H9 (cell line): ENCODE measurements around the gene ITSN1. TPM values are rescaled to one million over a fixed set of nuclear protein-coding genes. Genes with fewer than 3 reads are reported as not detected.
A peak's percentile ranks its signal among the peaks of the same experiment; 100 is the strongest.

Source experiments
- DNase-seq: peaks from one replicate; pipeline ENCODE4 v3.0.0-alpha.2; 2017
- H2AFZ ChIP-seq: one replicate; pipeline ENCODE4 v1.6.1; 2013; ENCODE audit warnings: mild to moderate bottlenecking, low read length, control low read depth, moderate library complexity
- H2AK5ac ChIP-seq: 2 replicates; pipeline ENCODE4 v1.6.1; 2013; ENCODE audit warnings: low read length, control low read depth, mixed read lengths; ENCODE audit not compliant: insufficient read length
- H2BK120ac ChIP-seq: one replicate; pipeline ENCODE4 v1.6.1; 2013; ENCODE audit warnings: low read depth, mild to moderate bottlenecking, low read length, control low read depth, inconsistent platforms; ENCODE audit not compliant: poor library complexity, severe bottlenecking
- H2BK12ac ChIP-seq: 2 replicates; pipeline ENCODE4 v1.6.1; 2013; ENCODE audit warnings: low read length, control low read depth, mixed read lengths, low read depth; ENCODE audit not compliant: insufficient read length
- H2BK15ac ChIP-seq: 2 replicates; pipeline ENCODE4 v1.6.1; 2013; ENCODE audit warnings: low read depth, low read length, control low read depth
- H2BK20ac ChIP-seq: one replicate; pipeline ENCODE4 v1.6.1; 2013; ENCODE audit warnings: low read depth, mild to moderate bottlenecking, low read length, control low read depth, inconsistent platforms; ENCODE audit not compliant: poor library complexity, severe bottlenecking
- H2BK5ac ChIP-seq: 2 replicates; pipeline ENCODE4 v1.6.1; 2013; ENCODE audit warnings: low read length, control low read depth, mixed read lengths; ENCODE audit not compliant: insufficient read length
- H3K14ac ChIP-seq: 2 replicates; pipeline ENCODE4 v1.6.1; 2013; ENCODE audit warnings: low read length, control low read depth; ENCODE audit not compliant: insufficient read depth
- H3K18ac ChIP-seq: 2 replicates; pipeline ENCODE4 v1.6.1; 2013; ENCODE audit warnings: low read depth, mild to moderate bottlenecking, mixed read lengths, low read length, control low read depth; ENCODE audit not compliant: insufficient read length
- H3K23ac ChIP-seq: 2 replicates; pipeline ENCODE4 v1.6.1; 2013; ENCODE audit warnings: low read length, control low read depth, mixed read lengths, low read depth; ENCODE audit not compliant: insufficient read length
- H3K23me2 ChIP-seq: 2 replicates; pipeline ENCODE4 v1.6.1; 2013; ENCODE audit warnings: low read depth, mild to moderate bottlenecking, mixed read lengths, low read length, control low read depth; ENCODE audit not compliant: insufficient read length, poor library complexity, severe bottlenecking
- H3K27ac ChIP-seq: 2 replicates; pipeline ENCODE4 v1.5.1; 2013; ENCODE audit warnings: low read length, control low read depth, mixed read lengths, low read depth; ENCODE audit not compliant: insufficient read length
- H3K27me3 ChIP-seq: 2 replicates; pipeline ENCODE4 v1.6.1; 2013; ENCODE audit warnings: low read length, control low read depth, inconsistent platforms; ENCODE audit not compliant: insufficient read depth
- H3K4ac ChIP-seq: 2 replicates; pipeline ENCODE4 v1.6.1; 2013; ENCODE audit warnings: low read depth, mild to moderate bottlenecking, control low read depth, inconsistent platforms, low read length, moderate library complexity
- H3K4me1 ChIP-seq: 2 replicates; pipeline ENCODE4 v1.6.1; 2013; ENCODE audit warnings: low read length, control low read depth, inconsistent platforms; ENCODE audit not compliant: insufficient read depth
- H3K4me2 ChIP-seq: 2 replicates; pipeline ENCODE4 v1.6.1; 2013; ENCODE audit warnings: low read length, control low read depth, mixed read lengths; ENCODE audit not compliant: insufficient read length, insufficient read depth
- H3K56ac ChIP-seq: 2 replicates; pipeline ENCODE4 v1.6.1; 2013; ENCODE audit warnings: low read depth, mild to moderate bottlenecking, mixed read lengths, low read length, control low read depth; ENCODE audit not compliant: insufficient read length
- H3K79me1 ChIP-seq: 2 replicates; pipeline ENCODE4 v1.6.1; 2013; ENCODE audit warnings: low read depth, mild to moderate bottlenecking, moderate library complexity, low read length, control low read depth, inconsistent platforms; ENCODE audit not compliant: insufficient read depth, poor library complexity, severe bottlenecking
- H3K79me2 ChIP-seq: 2 replicates; pipeline ENCODE4 v1.6.1; 2013; ENCODE audit warnings: low read length, control low read depth, inconsistent platforms; ENCODE audit not compliant: insufficient read depth
- H3K9ac ChIP-seq: 2 replicates; pipeline ENCODE4 v1.6.1; 2013; ENCODE audit warnings: low read length, control low read depth, mixed read lengths; ENCODE audit not compliant: insufficient read length; ENCODE audit errors: extremely low read depth
- H3K9me3 ChIP-seq: one replicate; pipeline ENCODE4 v1.6.1; 2013; ENCODE audit warnings: low read depth, low read length, inconsistent platforms; ENCODE audit not compliant: control insufficient read depth
- H3T11ph ChIP-seq: one replicate; pipeline ENCODE4 v1.6.1; 2013; ENCODE audit warnings: mild to moderate bottlenecking, low read length, control low read depth, inconsistent platforms
- H4K20me1 ChIP-seq: one replicate; pipeline ENCODE4 v1.6.1; 2013; ENCODE audit not compliant: control insufficient read depth, insufficient read length, insufficient read depth
- H4K5ac ChIP-seq: 2 replicates; pipeline ENCODE4 v1.6.1; 2013; ENCODE audit warnings: low read depth, mild to moderate bottlenecking, mixed read lengths, low read length, control low read depth; ENCODE audit not compliant: insufficient read length
- H4K8ac ChIP-seq: replicated peaks from 2 replicates; pipeline ENCODE4 v1.6.1; 2013; ENCODE audit warnings: low read length, control low read depth, mixed read lengths, low read depth; ENCODE audit not compliant: insufficient read length
- H4K91ac ChIP-seq: 2 replicates; pipeline ENCODE4 v1.6.1; 2013; ENCODE audit warnings: low read depth, mild to moderate bottlenecking, moderate library complexity, mixed read lengths, low read length, control low read depth; ENCODE audit not compliant: insufficient read length
- H3K27ac Mint-ChIP-seq, 3 experiments: 2 replicates in 2 of 3; 3 replicates in 1 of 3; pipeline ENCODE4 v1.8.0; 2020 to 2021; ENCODE audit warnings: mixed read lengths in 3 of 3, mild to moderate bottlenecking in 1 of 3, moderate library complexity in 1 of 3
- H3K27me3 Mint-ChIP-seq: 2 replicates; pipeline ENCODE4 v1.8.0; 2021; ENCODE audit warnings: low read depth, mild to moderate bottlenecking, moderate library complexity, mixed read lengths
- H3K36me3 Mint-ChIP-seq, 3 experiments: 2 replicates in 2 of 3; 3 replicates in 1 of 3; pipeline ENCODE4 v1.8.0; 2020 to 2021; ENCODE audit warnings: low read depth in 3 of 3, mixed read lengths in 3 of 3; ENCODE audit not compliant: insufficient read depth in 1 of 3
- H3K4me1 Mint-ChIP-seq, 2 experiments: 2 replicates each; pipeline ENCODE4 v1.8.0; 2020; ENCODE audit warnings: mixed read lengths in 2 of 2
- H3K4me3 Mint-ChIP-seq, 2 experiments: 2 replicates in 1 of 2; 3 replicates in 1 of 2; pipeline ENCODE4 v1.8.0; 2020 to 2021; ENCODE audit warnings: mild to moderate bottlenecking in 2 of 2, mixed read lengths in 2 of 2, moderate library complexity in 1 of 2
- H3K9me3 Mint-ChIP-seq, 2 experiments: 2 replicates in 1 of 2; 3 replicates in 1 of 2; pipeline ENCODE4 v1.8.0; 2020; ENCODE audit warnings: mild to moderate bottlenecking in 2 of 2, mixed read lengths in 2 of 2, moderate library complexity in 1 of 2
- CTCF ChIP-seq: fragments of 200-600 bp; sonication (generic); conservative IDR thresholded peaks from 3 replicates; pipeline ENCODE4 v1.8.0; 2021; ENCODE audit warnings: antibody characterized with exemption, mild to moderate bottlenecking
- WGBS: extraction: QIAGEN DNeasy Blood & Tissue Kit; methylation state at CpG from one replicate; pipeline ENCODE4 v1.1.7; 2013; ENCODE audit warnings: missing lambda C conversion rate, low lambda C conversion rate, mixed read lengths; ENCODE audit not compliant: insufficient read length; ENCODE audit errors: extremely low coverage; 5-methylcytosine and 5-hydroxymethylcytosine counted together
- total RNA-seq: library from RNA; stranded (reverse); gene quantifications from 2 replicates; pipeline ENCODE4 v1.2.1, GENCODE V29; 2021

ITSN1 gene
- total RNA-seq, 1 experiment from 2014 or later: 94.2 TPM

- Histone ChIP-seq H2BK15ac (no peak overlapping the region), H3K4me2 (no peak overlapping the region), H4K5ac (no peak overlapping the region), H3K23ac (no peak overlapping the region), H3K14ac (no peak overlapping the region), H2BK20ac (no peak overlapping the region), H3K23me2 (no peaks in the 10 kb centered on the region), H3T11ph (no peak overlapping the region), H2BK12ac (no peak overlapping the region), H4K8ac (no peak overlapping the region), H3K9ac (no peak overlapping the region), H2BK5ac (no peak overlapping the region), H3K9me3 (no peaks in the 10 kb centered on the region), H3K56ac (no peak overlapping the region), H3K79me2 (no peaks in the 10 kb centered on the region), H3K79me1 (no peaks in the 10 kb centered on the region), H3K4me1 (no peaks in the 10 kb centered on the region), H2AK5ac (no peak overlapping the region), H3K27ac (no peak overlapping the region), H2AFZ (no peak overlapping the region), H2BK120ac (no peak overlapping the region), H3K27me3 (no peaks in the 10 kb centered on the region), H3K18ac (no peak overlapping the region), H3K4ac (no peak overlapping the region), H4K91ac (no peak overlapping the region), H4K20me1 (no peaks in the 10 kb centered on the region)
- no peak for DNase-seq
- no peaks in the 10 kb centered on the region for H3K9me3 Mint-ChIP-seq
- peaks cover 5% of the 10 kb centered on the region for H3K27me3 Mint-ChIP-seq
- WGBS: no CpG with 5 or more reads among the region's 15 CpGs
- TF ChIP-seq CTCF: no peak
- no peaks in the 10 kb centered on the region for H3K36me3 Mint-ChIP-seq
- peak overlapping the region in 1 of 2 experiments; percentile 58; a peak in 3 of 5 replicates for H3K4me3 Mint-ChIP-seq
- peak overlapping the region; percentile 4 to 89 (median 82); a peak in 4 of 7 replicates for H3K27ac Mint-ChIP-seq
- H3K4me1 Mint-ChIP-seq: peaks cover 22% of the 10 kb centered on the region in 2 experiments
Measured at GRCh38 chr21:33858667-33859372, 216.5 kb downstream of the ITSN1 start.
